Epidermal melanocyte (primary cell): ENCODE measurements around the gene DLST.

Experiments
- DNase-seq: peaks from one replicate; pipeline ENCODE4 v3.0.0; 2011; ENCODE audit warnings: low spot score; ENCODE audit not compliant: insufficient read length

DLST gene

GRCh38 chr14:74896400-74896799 is 14.7 kb downstream of the DLST start:
- no peak for DNase-seq

DNA sequence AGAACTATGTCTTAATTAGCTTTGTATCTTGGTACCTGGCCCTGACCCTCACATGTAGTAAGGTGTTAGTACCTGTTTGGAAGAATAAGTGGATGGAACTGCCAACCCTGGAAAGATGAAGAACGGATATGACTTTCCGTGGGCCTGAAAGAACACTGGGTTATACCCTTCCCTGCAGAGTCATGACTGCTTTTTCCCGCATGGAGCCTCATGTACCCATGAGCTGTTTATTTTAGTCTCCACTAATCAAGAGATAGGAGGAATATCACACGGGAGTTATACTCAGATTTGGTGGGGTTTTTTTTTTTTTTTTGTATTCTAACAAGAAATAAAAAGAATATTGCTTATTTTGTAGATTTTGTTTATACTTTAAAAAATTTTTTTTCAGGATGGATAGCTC is 15.9 kb downstream of the DLST start:
- DNase-seq: no peak

DNA sequence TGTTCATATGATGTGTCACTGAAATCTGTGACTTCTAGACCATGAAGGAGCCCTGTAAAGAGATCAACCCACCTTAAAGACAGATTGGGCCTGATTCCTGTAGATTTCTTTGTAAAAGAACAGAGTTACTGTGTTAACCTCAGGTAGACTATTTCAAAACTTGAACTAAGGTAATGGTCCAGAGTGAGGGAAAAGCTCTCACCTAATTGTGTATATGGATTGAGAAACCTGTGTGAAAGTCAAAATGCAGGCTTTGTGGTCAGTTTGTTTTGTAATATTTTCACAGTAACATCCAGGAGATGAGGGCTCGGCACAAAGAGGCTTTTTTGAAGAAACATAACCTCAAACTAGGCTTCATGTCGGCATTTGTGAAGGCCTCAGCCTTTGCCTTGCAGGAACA is 16.4 kb downstream of the DLST start:
- DNase-seq: no peak

DNA sequence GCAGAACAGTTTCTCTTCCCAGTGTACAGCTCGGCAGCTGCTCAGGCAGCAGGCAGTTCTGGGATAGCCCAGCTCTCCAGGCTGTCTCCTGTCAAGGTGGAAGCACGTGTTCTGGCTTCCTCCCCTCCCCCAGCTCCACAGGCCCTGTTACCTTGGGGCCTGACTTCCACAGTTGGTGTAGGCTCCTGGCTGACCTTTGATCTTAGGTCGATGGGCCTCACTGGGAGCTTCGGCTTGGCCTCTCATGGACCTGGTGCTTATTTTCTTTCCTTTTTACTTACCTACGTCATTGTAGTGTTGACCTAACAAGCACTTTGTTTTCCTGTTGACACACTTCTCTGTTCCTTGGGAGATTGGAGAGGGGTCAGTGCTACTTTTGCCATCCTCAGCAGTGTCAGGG is 17.0 kb downstream of the DLST start:
- DNase-seq: no peak

DNA sequence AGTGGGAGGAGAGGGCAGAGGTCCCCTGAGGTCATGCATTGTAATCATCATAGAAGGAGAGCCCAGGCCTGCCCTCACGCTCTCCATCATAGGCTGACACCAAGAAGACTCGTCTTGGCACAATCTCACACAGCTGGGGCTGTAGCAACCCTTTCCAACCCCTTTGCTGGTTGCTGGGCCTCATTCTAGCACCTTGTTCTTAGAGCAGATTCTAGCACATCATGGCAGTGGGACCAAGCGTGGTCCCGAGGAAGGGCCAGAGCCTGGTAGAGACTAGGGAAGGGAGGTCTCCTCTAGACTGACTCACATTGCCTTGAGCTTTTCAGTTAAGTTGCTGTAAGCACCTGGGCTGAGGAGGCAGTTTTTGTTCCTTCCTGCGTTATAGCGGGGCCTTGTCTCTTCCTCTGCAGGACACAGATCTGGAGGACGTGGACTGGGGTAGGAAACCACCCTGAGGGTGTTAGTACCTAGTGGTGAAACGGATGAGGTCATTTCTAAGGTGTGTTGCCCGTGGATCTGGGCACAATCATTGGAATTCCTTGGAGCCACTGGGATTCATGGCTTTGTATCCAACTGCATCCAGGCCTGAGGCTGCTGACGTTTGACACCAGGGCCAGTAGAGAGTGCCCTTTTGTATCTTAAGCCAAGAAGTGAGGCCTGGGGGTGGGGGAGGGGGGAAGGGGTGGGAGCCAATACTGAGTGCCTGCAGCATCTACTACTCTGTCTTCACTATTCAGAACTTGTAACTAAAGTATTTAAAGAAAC is 21.4 kb downstream of the DLST start:
- DNase-seq: no peak

- DNase-seq: no peak
Measured at GRCh38 chr14:74904635-74905503, 23.2 kb downstream of the DLST start.

DNA sequence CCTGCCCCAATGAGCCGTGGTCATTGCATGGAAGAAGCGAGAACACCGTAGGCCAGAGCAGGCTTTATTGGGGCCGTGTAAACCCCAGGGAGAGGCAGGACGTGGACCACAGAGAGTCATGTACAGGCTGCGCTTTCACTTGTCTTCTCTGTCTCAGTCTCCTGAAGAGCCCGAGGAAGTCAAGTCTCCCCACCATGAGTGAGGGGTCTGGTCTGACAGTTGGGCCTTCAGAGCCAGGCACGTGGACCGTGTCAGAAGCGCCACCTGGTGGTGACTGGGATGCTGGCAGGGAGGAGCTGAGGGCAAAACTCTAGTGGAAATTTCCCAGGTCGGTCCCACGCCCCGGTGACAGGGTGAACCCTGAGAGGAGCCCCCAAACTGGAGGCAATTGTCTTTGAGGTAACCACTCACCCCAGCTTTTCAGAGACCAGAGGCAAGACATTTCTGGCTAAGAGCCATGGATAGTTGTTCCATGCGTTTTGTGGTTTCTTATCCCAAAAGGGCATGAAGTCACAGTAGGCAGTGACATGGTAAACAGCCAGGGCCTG is 24.0 kb downstream of the DLST start:
- DNase-seq: peak; percentile 70

- no peak for DNase-seq
Measured at GRCh38 chr14:74906925-74907521, 25.3 kb downstream of the DLST start.

- no peak for DNase-seq
Measured at GRCh38 chr14:74907744-74908143, 26.0 kb downstream of the DLST start.

DNA sequence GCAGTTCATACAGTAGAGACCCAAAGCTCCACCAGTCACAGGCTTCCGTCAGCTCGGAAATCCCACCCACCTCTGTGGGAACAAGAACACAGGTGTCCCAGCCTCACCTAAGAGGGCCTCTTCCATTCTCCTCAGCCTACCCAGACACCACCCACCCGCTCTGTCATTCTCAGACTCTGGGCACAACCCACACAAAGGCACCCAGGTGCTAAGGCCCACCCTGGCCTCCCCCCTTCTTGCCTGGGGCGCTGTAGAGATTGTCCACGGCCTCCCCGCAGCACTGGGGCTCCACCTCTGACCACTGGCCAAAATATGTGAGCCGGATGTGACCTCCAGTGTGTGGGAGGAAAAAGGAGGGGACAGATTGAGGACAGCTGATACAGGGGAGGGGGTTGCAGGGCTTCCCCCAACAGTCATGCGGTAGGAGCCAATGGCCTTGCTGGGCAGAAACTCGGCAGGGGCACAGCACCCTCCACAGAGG is 27.2 kb downstream of the DLST start:
- no peak for DNase-seq

- DNase-seq: no peak
Measured at GRCh38 chr14:74909501-74909900, 27.8 kb downstream of the DLST start.

- DNase-seq: no peak
Measured at GRCh38 chr14:74909911-74910310, 28.2 kb downstream of the DLST start.

DNA sequence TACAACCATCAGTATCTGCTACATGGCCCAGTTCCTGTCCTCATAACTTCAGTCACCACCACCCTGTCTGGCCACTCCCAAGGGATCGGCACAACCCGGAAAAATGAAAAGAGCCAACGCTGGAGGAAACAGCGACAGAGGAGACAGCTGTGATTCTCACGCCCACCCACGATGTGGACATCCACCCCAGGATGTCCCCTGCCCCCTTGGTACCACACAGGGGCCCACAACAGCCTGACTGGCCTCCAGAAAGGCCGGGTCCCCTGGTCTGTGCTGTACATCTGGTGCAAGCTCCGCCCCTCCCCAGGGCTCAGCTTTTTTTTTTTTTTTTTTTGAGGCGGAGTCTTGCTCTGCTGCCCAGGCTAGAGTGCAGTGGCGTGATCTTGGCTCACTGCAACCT is 28.8 kb downstream of the DLST start:
- no peak for DNase-seq

DNA sequence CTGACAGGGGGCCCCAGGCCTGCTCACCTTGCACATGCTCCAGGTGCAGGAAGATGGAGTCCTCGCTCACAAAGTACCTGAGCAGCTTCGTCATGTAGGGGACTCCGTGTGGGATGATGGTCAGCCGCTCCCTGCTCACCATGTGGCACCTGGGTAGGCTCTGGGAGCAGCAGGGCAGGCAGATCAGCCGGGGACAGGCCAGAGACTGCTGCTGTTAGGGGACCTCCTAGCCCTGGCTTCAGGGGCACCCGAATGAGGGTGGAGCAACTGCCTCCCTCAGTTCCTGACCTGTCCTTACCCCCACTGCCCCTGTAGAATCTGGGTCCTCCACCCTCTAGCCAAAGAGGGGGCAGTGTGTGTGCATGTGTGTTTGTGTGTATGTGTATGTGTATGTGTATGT is 29.5 kb downstream of the DLST start:
- DNase-seq: no peak

- DNase-seq: no peak
Measured at GRCh38 chr14:74911704-74912103, 30.0 kb downstream of the DLST start.

- no peak for DNase-seq
Measured at GRCh38 chr14:74912111-74912510, 30.4 kb downstream of the DLST start.

DNA sequence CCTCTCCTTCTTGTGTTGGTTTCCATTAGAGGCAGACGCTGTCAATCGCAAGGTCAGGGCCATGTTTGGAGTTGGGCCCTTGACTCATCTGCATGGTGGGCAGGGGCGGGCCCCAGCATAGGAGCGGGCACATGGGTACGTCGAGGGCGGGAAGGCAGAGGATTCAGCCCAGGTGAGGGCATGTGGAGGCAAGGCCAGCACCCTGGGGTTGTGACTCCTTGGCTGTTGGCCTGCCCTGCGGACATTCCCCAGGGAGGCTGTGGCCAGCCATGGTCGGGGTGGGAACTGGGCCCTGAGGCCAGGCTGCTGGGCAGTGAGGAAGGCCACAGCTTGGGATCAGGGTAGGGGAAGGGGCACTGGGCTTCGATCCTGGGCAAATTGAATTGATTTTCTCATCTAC is 31.1 kb downstream of the DLST start:
- no peak for DNase-seq

DNA sequence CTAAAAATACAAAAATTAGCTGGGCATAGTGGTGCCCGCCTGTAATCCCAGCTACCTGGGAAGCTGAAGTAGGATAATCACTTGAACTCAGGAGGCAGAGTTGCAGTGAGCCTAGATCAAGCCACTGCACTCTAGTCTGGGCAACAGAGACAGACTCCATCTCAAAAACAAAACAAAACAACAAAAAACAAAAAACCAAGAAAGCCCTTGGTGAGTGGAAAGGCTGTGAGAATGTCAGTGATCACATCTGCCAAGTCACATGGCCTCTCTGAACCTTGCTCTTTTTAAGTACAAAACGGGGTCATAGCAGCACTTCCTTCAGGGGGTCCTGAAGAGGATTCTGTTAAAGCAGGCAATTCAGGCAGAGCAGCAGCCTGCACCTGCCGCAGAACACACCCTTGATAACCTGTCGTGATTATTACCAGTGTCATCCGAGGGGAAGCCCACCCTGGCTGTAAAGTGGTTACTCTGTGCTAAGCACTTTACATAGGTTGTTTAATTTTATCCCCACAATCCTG is 31.7 kb downstream of the DLST start:
- no peak for DNase-seq

DNA sequence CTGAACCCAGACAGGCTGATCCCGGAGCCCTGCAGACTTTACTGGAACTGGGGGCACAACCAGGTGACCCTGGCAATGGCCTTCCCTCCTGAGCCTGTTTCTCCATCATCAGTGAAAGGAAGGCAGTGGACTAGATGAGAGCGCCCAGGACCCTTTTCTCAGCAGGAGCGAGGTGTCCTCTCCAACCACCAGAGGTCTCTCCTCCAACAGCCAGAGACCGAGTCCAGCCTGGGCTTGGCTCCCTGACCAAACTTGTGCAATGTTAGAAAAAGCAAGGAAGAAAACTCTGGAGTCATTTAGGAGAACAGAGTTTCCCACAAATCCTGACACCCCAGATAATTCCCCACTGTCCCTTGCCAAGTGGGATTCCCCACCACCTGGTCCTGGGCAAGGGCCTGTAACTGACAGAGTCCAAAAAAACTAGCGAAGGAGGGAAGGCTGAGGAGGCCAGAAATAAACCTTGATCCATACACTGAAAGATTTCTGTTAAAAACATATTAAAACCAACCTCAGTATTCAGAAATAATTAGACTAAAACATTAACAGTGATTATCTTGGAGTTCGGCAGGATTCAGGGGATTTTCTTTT is 32.4 kb downstream of the DLST start:
- peak; percentile 78 for DNase-seq

GRCh38 chr14:74915426-74915825 is 33.7 kb downstream of the DLST start:
- no peak for DNase-seq

DNA sequence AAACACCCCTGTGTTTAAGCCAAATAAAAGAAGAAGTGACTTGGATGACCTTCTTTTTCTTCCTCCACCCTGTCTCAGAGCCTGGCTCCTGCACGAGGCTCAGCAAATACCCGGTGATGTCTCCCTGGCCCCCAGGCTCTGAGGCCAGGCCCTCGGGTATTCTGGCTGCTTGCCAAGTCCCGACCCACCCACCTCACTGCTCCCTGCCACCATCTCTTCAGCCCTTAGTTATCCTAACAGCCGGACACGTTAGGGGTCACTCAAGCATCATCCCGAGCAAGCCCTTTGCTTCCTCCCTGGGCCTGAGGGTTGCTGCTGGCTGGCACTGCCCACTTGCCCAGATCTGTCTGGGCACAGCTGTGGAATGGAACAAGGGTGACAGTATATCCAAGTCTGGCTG is 34.1 kb downstream of the DLST start:
- DNase-seq: no peak
